Measurements from ENCODE around the gene GFRA4.

- TF ChIP-seq JUNB (IDR thresholded peaks at IDR 0.05) (no peak), NPAS2 (CRISPR knock-in tag; IDR thresholded peaks at IDR 0.05; ENCODE audit: borderline replicate concordance) (no peak), EP300 (IDR thresholded peaks at IDR 0.05) (no peak), HDAC2 (IDR thresholded peaks at IDR 0.05) (no peak)
Measured at GRCh38 chr20:3671986-3672546, 8.9 kb upstream of the GFRA4 start.
